Activated CD4-positive, alpha-beta T cell treated with anti-CD3 and anti-CD28 coated beads for 24 hours (primary cell): ENCODE measurements around the gene APEX1.

Experiments used
- DNase-seq, 2 donors: peaks; one replicate each; pipeline ENCODE4 v3.0.0-alpha.2; 2020; ENCODE audit warnings: low read depth in 2 of 2

APEX1 gene

DNA sequence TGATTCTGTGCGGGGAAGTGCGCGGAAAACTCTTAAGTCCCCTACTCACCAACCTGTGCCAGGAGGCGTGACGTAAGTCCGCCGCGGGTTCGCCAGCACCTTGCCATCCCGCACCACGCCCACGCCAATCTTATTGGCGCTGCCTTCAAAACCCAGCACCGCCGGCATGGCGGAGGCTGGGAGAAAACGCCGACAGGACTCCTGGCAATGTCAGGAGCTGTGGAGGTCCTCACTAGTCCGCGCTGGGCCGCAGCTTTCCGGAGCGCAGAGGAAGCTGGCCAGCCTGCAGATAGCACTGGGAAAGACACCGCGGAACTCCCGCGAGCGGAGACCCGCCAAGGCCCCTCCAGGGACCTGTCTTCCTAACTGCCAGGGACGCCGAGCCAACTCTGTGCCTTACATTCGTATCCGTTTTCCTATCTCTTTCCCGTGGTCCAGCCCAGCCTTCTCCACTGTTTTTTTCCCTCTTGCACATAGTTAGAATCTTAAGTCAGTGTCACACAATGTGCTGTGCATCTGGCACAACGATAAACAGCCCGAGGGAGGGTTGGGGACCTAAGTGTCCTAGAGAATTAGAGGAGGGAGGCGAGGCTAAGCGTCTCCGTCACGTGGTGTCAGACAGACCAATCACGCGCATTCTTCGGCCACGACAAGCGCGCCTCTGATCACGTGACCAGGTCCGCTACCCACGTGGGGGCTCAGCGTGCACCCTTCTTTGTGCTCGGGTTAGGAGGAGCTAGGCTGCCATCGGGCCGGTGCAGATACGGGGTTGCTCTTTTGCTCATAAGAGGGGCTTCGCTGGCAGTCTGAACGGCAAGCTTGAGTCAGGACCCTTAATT, at the start of gene APEX1, which contains the start of gene OSGEP:
TSS of gene APEX1 (plus strand) at position 711 of the 839 bp plus-strand sequence. CDS start 420 bp downstream, outside the sequence.
TSS of gene OSGEP (minus strand) at position 297 of the 839 bp plus-strand sequence. CDS start at position 168, 129 bp downstream.
- peak; percentile 94 to 96 for DNase-seq

DNA sequence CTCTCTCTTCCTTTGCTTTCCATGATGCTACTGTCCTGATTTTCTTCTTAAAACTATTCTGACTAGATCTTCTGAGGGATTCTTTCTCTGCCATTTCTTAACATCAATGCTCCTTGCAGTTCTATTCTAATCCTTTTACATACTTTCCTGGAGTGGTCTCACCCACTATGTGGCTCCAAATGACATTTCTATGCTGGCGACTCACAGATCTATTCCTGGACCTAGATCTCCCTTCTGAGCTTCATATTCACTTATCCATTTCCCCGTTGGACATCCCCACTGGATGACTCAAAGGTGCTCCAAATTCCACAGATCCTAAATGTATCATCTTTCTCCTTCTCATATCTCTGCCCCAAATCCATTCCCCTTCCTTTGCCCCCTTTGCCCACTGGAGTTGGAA, 45.8 kb upstream of the APEX1 start:
- no peak for DNase-seq

DNA sequence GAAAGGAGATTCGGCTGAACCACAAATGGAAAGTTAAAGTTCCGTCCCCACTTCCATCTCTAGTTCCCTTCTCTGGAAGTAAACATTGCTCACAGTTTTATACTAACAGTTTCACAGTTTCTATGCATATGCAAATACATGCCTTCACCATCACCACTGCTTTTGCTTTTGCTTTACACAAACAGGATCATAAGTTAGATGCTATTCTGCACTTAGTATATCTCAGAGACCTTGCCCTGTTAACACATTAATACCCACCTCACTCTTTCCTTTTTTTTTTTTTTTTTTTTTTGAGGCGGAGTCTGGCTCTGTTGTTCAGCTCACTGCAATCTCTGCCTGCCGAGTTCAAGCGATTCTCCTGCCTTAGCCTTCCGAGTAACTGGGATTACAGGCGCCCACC, 42.6 kb upstream of the APEX1 start:
- DNase-seq: no peak

DNA sequence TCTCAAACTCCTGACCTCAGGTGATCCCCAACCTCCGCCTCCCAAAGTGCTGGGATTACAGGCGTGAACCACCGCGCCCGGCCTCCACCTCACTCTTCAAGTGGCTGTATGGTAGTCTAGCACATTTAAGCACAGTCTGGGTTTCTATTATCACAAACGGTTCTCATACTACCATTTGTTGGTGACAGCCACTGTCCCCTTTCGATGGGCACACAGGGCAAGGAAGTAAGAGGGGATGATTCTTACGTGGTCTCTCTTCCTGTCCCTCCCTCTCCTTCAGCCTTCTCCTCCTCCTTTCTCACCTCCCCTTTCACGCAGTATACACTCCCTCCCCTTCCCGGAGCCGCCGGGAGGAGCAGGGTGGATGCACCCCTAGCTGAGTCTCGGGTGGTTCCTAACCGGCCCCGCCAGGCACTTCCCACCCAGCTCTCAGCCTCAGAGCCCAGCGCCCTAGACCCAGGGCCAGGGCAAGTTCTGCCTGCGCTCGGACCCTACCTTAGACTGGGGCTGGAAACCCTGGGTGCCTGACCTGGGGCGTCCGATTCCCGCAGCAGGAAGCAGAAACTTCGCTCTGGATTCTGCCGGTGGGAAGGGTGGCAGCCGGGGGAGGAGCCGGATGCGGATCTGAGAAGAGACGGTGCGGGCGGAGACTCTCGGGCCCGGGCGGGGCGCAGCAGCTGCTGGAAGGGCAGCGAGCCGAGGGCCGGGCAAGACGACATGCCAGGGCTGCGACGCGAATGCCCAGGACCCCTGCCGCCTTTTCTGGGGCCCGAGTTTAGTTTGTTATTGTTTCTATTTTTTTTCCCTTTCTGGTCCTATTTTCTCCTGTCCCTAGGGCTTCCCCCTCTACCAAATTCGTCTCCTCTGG, 41.9 kb upstream of the APEX1 start, which contains the start of gene TEP1:
TSS of gene TEP1 (minus strand) at position 626 of the 868 bp plus-strand sequence. CDS start 5,062 bp downstream, outside the sequence.
- DNase-seq: peak; percentile 58 to 64

DNA sequence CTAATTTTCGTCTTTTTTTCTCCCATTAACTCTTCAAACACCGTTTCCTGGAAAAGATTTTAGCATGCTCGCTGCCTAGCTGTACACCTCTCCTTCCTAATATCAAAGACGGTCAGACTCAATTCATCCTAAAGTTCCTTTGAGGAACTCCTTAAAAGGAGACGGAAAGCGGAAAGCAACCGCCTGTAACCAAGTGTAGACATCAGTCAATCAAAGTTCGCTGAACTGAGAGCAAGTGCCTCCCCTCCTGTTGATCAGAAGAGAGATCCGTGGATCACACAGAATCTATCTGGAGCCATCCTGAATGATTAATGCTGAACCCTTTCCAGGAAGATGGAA, 41.3 kb upstream of the APEX1 start:
- no peak for DNase-seq

DNA sequence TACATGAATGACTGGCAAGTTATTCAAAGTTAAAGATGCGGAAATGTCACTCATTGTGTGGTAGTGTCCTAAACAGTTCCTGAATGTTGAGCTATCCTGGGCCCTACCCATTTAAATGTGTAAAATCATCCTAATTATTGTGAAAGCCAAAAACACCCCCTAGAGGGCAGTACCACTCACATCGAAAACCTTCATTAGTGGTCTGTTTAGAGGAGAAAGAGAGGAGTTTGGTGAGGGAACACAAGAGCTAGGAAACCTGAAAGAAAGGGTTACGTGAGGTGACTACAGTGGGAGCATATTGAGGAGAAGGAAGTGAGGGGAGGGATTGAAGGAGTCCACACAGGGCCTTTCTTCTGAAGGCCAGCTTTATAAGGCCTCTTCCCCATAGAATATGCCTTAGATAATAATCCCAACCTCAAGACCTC, 39.2 kb upstream of the APEX1 start:
- DNase-seq: peak in 1 of 2 donors; percentile 31

DNA sequence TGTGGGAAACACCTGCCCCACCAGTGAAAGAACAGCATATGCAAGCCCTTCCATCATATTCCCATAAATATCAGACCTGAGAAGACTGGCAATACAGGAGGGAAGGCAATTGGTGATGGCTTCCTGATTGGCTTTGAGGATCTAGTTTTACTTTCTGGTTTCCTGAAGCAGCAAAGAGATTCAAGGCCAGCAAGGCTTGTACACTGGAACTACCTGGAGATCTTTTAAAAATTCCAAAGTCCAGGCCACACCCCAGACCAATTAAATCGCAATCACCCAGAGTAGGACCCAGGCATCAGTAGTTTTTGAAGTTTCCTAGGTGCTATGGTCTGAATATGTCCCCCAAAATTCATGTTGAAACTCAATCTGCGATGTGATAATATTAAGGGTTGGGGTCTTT, 38.8 kb upstream of the APEX1 start:
- DNase-seq: no peak

DNA sequence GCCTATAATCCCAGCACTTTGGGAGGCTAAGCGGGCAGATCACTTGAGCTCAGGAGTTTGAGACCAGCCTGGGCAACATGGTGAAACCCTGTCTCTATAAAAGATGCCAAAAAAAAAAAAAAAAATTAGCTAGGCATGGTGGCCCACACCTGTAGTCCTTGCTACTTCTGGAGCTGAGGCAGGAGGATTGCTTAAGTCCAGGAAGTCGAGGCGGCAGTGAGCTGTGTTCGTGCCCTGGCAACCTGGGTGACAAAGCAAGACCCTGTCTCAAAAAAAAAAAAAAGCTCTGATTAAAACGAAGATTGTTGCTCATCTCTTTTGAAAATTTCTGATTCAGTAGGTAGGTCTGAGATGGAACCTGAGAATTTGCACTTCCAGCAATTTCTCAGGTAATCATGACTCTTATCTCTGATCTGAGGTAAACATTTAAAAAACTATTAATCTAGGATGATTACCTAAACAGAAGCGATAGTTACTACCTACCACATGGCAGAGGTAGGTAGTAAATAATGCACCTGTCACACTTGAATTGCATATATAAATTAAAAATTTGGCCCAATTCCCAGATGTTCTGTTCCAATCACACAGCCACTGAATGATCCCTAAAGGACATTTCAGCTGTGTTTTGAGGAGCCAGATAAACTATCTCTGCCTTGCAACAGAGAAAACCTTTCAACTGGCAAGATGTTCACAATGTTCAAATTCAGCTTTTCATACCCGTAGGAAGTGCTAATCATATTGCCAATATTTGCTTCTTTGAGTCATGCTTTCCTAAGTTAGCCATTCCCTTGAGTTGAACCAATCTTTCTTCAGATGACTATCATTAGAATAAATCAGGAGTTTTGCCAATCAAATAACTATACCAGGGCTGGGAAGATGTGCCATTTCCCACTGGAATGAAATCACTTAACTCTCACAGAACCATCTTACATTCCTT, 37.5 kb upstream of the APEX1 start:
- no peak for DNase-seq

DNA sequence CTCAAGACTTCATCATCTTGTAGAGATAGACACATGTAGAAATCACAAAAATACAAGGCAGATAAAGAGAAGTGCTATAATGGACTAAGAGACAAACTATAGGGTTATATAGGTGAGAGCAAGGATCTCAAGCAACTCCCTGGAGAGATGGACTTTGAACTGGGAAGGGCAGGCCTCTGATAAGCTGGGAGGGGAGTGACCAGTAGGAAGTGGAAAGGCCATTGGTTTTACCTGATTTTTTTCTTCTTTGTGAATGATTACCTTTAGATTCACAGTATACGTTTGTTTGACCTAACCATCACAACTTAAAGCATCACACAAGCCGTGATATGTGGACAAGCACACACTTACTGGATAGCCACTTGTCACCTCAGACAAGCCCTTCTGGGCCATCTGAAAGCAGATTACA, 36.5 kb upstream of the APEX1 start:
- no peak for DNase-seq

DNA sequence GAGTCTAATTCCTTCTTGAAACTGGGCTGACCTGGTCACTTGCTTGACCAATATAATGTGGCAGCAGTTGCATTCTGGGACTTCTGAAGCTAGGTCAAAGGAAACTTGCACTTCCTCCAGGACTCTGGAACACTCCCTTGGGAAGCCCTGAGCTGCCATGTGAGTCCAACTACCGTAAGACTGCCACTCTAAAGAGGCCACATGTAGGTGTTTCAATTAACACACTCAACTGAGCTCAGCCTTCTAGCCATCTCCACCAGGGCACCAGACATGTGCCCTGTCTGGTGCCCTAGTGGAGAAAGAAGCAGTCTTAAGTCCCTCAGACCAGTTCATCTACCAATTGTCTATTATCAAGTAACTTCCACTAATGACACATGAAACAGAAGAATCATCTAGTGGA, 35.6 kb upstream of the APEX1 start:
- DNase-seq: no peak

DNA sequence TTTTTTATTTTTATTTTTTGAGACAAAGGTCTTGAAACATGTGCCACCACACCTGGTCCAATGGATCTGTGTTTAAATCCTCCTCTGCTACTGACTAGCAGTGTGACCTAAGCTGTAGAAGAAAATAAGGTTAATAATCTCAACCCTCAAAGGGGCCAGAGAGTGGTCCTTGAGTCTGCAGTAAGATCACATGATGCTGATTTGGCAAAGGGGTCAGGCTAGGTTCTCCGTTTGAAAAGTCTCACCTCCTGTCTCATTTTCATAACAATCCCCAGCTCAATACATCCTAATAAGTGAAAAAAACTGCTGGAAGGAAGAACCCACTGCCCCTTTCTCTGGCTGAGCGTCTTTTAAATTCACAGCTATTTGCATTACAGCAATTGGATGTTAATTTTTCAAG, 33.8 kb upstream of the APEX1 start:
- DNase-seq: no peak

DNA sequence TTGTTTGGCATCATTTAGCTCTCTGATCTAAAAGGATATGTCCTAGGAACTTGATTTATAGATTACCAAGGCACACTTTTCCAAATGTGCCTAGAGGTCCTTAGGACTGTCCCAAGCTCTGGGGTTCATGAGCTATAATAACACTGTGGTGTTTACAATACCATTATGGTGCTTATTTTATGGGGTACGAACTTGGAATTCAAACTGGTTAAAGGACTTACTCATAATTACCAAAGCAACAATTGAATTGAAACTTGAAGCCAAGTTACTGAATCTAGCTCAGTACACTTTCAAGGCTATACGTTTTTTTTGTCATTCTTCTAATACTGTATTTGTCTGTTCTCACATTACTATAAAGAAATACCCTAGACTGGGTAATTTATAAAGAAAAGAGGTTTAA, 32.1 kb upstream of the APEX1 start:
- DNase-seq: no peak

DNA sequence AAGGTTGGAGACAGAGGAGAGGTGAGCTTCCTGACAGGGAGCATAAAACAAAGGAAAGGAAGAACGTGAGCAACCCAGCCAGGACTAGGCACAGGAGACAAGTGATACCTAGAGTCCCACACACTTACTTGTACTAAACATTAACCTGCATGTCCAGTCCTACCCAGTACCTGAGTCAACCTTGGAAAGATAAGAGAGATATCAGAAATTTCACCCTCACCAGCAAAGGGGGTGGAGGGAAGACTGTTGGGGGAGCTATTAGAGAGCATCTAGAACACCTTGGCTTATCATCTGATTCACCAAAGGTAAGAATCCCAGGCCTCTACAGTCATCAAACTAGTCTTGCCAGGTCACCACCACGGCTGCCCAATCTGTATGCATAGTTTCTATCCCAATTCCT, 30.2 kb upstream of the APEX1 start:
- no peak for DNase-seq

DNA sequence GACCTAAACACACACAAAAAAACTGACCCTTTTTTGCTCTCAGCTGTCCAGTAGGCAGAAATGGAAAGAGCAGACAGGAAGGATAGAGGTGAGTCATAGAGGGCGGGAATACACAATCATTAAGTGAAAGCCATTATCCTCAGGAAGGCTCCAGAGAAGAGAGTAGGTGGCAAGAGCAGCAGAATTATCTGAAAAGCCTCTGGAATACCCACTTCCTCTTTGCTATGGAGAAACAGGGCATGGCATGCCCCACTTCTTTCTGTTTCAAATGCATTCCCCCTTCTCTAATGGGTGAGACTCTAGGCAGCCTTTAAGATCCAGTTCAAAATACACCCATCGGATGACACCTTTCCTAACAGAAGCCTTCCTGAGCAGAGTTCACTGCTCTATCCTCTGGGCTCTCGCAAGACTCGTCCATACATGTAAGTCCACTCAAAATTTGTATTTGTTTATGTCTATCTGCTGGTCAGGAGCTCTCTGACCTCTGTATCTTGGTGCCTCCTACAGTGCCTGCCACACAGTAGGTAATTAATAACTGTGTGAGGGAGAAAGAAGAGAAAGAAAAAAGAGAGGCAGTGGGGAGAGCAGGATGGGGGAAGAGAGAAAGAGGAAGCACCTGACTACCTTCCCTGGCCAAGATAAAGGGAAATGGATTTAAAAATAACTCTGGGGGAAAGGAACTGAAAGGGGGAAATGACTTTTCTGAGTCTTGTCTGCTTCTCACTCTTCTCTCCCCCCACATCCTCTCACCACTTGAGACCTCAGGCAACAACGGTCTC, 27.6 kb upstream of the APEX1 start:
- no peak for DNase-seq

DNA sequence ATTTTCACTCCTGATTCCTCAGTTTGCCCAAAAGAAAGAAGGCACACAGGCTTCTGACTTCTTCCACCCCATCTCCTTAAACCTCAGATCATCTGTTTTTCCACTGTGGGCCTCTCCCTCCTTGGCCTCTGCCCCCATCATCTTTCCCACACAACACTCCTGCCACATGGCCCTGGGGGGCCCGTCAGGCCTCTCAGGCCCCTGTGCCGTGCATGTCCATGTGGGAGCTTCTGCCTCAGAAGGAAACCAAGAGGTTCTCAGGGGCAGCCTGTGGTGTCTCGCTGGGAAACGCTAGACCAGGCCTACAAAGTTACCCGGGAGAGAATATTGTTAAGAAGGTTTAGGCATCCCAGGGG, 27.0 kb upstream of the APEX1 start:
- DNase-seq: no peak

DNA sequence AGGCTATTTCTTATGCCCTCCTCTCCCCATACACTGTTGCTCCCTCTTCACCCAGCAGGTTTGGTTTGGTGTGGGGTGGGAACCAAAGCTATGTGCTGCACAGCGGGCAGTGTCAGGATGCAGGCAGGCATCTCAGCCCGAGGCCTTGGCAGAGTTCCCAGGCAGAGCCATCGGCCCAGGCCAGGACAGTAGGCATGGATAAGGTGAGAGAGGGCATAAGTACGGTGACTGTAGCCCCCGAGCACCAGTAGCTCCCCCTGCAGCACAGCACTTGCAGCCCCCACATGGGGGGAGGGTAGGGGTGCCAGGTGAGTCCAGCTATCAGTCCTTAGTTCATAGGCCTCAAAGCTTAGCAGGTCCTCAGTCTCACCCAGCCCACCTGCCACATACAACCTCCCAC, 26.2 kb upstream of the APEX1 start:
- DNase-seq: no peak

DNA sequence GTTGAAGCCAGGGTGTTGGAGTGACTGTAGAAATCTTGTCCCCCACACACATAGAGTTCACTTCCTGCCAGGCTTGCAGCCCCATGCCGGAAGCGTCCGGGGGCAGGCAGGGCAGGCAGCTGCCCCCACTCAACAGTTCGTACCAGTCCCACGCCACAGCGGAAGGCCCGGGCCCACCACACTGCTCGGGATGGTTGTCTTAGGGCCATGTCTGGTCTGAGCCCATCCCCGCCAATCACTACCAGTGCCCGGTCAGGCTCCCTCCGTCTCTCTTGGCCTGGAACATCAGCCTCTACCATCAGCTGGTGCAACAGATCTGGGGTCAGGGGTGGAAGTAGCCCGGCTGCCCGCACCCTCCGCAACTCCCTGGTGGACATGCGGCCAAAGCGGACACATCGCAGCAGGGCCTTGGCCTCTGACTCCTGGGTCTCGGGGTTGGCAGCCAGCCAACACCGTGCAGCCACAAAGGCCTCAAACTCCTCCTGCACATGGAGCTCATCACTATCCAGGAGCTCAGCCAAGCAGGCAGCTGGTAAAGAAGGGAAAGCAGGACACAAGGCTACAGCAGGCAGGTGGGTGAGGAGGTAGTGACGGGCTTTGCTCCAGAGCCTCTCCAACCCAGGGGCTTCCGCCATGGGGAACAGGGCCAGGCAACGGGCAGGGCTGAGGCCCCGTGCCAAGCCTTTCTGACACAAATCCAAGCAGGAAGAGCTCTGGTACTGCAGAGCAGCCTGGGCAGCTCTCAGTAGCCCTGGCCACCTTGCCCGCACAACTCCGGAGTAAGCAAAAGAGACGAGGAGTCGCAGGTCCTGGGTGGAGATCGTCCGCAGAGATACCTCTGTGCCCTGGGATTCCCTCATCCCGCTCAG, 25.0 kb upstream of the APEX1 start:
- no peak for DNase-seq

DNA sequence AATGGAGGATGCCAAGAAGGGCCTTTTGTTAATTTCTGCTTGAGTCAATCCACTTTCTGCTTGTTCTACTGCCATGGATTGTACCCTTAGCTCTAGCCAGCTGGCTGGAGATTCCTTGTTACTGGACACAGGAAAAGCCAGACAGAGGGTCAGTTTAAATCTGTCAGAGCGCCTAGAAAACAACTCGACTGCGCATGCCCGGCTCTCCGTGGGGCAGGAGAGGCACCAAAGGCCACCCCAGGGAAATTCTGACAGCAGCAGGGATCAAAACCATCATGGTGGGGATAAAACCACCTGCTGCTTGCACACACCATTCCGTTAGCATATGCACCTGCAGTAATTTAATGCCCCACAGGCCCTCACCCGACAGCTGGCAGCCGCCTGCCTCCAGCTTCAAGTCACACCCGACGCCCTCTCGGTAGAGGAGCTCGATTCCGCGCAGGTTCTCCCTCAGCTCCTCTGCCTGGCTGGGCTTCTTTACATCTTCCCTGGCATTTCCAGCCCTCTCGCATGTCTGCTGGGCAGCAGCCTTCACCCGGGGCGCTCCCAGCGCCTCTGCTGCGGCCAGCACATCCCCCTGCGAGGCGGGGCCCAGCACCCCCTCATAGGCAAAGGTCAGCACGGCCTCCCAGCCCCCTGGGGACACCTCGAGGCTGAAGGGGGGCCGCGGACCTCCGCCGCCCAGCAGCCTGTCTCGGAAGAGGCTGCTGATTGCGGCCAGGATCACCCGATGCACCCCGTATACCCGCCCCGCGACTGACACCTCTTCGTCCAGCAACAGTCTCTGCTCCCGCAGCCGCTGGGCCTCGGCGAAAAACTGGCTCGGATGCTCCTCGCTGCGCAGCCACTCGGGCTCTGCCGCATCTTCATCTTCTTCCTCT, 20.1 kb upstream of the APEX1 start:
- no peak for DNase-seq
